Embryonic facial prominence (tissue), 1 donor: ENCODE results near the gene FAM181A.

Experiments used
- DNase-seq: peaks from one replicate; pipeline ENCODE4 v3.0.0-alpha.2; 2016; ENCODE audit errors: extremely low spot score

Gene FAM181A

GRCh38 chr14:93926873-93927799 lies at the start of gene FAM181A:
Gene FAM181A, plus strand, starts transcription at chr14:93927344. Its CDS starts 942 bp downstream, at chr14:93928286.
- DNase-seq, result no peak

DNA sequence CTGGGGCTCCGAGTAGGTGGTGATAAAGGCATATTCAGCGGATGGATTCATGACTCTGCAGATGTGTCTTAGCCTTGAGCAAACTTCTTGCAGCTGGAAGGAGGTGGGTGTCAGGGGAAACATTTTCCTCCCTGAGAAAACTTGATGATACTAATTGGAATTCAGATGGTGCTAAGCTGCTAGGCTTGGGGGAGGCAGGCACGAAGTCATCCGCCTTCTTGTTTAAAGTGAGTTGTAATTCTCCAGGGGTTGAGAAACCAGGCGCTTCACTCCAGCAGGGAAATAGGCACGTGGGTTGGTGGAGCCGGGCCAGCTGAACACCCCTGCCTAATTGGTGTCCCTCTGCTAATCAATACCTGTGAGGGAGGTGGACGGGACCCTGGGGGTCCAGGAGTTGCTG lies 48.9 kb upstream of the FAM181A start:
- no peak for DNase-seq

DNA sequence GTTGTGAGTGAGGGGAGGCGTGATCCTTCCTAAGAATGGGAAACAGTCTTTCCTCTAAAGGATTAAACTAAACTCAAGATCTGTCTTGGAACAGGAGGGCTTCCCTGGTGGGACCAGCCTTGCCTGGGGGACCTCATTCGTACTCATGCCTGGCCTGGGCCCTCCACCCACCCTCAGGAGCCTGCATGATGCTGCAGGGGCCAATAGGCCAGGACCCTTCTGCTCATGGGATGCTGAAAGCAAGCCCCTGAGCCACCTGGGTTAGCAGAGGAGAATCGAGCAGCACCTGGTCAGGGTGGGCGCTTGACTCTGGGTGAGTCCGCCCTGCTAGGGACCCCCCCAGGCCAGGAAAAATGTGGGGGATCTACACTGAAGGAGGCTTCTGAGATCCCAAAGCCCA lies 48.3 kb upstream of the FAM181A start:
- no peak for DNase-seq

DNA sequence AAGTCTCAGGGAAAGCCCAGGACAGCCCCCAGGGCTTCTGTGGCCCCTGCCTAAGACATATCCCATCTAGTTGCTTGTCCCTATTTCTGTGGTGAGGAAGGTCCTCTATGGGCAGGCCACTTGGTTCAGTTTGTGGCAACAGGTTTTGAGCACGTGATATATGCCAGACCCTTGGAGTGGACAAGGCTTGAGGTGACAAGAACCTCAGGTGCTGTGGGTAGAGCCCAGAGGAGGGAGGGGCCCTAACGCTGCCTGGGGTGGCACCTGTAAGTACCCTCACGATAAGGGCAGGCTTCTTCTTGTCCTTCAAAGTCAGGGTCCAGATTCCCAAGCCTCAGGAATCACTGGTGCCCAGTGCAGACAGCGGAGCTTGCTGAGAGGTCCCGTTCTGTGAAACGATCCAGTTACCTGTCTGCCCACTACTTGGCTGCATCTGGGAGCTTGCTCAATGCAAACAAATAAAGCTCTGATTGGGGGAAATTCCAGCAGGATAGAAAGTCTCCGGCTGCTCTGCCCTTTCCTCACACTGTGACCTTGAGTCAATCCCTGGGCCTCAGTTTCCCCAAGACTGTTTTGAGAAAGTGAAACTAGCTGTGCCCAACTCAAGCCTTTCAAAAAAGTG lies 47.7 kb upstream of the FAM181A start:
- no peak for DNase-seq

GRCh38 chr14:93880021-93880820 lies 46.9 kb upstream of the FAM181A start:
- peak; percentile 37 for DNase-seq

- no peak for DNase-seq
Measured at GRCh38 chr14:93884950-93885349, 42.2 kb upstream of the FAM181A start.

- no peak for DNase-seq
Measured at GRCh38 chr14:93888995-93889394, 38.1 kb upstream of the FAM181A start.

- DNase-seq, result no peak
Measured at GRCh38 chr14:93889739-93890483, 37.2 kb upstream of the FAM181A start.

DNA sequence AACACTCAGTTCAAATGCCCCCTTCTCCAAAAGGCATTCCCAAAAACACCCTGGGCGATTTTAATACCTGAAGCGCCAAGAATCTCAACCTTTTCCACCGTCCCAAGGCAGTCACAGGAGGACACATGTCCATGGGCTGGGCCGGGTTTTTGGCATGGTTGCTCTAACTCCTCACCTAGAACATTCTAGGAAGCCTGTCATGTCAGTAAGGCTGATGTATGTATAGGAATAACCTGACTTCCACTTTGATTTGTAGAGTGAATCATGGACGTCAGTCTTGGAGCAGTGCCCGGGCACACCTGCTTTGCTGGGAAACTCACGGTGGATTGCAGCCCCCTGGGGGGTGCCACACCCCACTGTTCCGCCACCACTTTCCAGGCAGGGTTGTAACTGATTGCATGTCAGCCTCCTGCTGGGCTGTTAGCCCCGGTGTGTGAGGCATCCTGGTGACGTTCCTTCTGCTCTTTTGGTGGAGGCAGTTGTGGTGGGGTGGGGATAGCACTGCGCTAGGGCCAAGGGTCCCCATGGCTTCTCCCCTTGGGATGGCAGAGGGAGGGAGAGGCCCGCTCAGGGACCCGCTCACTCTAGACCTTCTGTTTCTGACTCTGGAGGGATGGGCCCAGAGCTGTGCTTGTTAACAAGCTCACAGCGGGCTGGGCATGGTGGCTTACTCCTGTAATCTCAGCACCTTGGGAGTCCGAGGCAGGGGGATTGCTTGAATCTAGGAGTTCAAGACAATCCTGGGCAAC lies 35.2 kb upstream of the FAM181A start:
- DNase-seq, result no peak

DNA sequence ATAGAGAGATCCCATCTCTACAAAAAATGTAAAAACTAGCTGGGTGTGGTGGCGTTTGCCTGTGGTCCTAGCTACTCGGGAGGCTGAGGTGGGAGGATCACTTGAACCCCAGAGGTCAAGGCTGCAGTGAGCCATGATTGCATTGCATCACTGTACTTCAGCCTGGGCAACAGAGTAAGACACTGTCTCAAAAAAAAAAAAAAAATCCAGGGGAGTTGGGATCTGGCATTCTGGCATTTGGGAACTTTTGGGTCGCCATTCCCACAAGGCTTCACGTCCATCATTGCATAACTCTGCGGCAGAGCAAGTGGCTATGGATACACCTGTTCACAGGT lies 34.7 kb upstream of the FAM181A start:
- DNase-seq, result no peak

DNA sequence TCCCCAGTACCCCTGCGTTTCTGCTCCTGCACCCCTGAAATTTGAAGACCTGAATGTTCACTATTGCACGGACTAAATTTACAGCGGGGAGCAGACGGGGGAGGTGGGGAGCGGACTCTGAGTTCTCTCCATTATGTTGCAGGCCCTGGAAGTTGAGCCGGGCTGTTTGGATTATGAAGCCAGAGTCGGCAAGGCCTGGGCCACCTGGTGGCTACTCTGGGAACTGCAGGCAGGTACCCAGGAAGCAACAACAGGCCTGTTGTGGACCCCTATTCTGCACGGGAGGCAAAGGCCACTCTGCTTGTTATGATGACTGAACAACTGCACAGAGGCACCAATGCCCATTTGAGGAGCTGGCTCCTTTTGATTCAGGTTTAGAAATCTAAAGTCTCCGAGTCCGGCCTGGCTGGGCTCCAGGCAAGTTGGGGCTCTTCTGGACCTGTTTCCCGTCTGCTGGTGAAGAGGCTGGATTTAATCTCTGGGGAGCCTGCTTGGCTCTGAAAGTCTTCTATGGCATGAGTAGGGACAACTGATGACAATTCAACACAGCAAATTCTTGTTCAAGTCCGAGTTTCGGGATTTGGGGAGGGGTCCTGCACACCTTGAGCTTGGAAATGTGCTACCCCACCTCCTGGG lies 34.1 kb upstream of the FAM181A start:
- peak; percentile 10 for DNase-seq

DNA sequence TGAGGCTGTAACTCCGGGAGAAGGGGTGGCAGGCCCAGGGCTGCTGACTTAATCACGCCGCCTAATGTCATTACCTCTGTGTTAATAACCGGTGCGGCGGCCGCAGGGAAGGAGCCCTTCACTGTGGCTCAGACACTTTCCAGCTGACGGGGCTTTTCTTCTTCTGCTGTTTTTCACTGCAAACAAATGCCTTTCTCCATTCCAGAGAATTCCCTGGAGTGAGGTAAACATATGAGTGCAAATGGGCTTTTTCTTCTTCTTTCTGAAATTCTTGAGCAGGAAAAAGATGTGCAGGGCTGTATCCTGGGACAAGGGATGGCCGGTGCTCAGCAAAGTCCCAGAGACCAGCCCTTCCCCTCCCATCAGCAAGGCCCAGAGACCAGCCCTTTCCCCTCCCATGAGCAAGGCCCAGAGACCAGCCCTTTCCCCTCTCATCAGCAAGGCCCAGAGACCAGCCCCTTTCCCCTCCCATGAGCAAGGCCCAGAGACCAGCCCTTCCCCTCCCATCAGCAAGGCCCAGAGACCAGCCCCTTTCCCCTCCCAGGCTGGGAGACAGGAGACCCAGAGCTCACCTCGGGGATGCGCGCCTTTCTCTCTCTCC lies 33.4 kb upstream of the FAM181A start:
- no peak for DNase-seq

DNA sequence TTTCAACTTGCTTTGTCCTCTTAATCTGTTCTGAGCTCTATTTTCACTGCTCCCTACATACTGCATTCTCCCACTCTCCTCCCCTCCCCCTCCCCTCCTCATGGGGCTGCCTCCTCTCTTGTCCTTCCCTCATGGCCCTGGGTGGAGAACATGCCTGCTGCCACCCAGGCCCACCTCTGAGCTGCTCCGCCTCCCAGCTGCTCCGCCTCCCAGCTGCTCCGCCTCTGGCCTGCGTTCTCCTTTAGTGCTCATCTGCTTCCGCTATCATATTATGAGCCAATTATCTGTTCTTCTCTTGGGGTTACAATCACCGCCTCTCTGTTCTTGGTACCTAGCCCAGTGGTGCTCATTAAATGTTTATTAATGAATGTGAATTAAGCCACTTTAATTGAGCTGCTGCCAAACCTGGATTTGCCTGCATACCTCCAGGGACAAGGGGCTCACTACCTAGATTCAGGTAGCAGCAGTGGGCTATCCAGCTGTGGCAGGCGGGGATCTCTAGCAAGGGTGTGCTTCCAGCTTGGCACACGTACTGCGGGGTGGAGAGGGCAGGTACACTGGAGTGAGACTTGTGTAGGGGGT lies 32.0 kb upstream of the FAM181A start:
- DNase-seq, result no peak

GRCh38 chr14:93897476-93897845 lies 29.7 kb upstream of the FAM181A start:
- no peak for DNase-seq

DNA sequence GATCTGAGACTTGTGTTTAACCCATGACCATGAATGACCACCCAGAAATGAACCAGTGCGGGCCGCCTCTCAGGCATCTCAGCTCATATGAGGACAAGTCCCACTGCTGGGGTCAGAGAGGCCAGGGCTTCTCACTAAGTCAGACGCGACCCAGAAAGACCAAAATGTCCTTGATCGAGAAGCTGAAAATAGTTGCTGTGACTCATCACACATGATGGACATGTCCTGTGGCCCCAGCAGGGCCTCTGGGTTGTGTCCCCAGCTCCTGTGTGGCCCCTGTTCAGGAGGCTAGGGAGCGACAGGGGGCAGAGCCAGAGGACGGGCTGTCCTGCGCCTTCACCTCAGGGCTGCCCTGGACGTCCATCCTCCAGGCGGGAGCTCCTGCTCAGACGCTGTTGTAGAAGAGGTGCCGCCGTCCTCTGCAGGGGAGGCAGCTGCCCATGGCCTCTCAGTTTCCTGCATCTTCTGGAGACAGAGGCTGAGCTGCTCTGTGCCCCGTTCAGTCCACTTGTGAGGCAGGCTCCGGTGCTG lies 29.0 kb upstream of the FAM181A start:
- no peak for DNase-seq

DNA sequence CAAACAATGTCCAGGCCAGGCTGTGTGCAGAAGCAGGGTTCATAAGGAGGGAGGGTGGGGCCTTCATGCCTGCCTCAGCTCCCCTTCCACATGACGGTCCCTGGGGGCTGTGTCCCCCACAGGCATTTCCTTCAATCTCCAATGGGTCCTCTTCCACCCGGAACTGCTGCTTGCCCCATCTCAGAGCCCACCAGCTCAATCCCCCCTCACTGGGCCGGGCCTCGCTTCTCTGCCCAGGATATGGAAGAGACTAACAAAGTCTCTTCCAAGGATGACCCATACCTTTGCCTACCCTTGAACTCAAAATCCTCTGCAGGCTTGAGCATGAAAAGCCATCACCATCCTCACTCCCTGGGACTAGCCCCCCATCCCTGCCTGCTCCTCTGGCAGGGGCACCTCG lies 28.4 kb upstream of the FAM181A start:
- DNase-seq, result no peak

DNA sequence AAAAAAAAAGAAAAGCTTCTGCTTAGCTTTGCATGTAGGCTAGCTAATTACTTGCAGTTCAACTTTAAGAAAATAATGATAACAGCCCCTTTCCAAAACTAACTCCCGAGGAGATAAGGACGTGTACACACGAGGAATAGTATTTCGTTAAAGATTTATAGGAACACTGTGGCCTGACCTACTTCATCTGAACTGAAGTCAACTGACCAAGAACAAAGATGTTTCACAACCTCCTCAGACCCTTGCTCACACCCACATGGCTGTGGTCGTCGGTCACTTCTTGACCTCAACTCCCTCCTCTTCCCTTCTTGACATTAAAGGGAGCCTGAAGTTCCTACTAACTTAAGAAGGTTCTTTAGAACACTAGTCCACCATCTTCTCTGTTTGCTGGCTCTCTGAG lies 25.3 kb upstream of the FAM181A start:
- no peak for DNase-seq

DNA sequence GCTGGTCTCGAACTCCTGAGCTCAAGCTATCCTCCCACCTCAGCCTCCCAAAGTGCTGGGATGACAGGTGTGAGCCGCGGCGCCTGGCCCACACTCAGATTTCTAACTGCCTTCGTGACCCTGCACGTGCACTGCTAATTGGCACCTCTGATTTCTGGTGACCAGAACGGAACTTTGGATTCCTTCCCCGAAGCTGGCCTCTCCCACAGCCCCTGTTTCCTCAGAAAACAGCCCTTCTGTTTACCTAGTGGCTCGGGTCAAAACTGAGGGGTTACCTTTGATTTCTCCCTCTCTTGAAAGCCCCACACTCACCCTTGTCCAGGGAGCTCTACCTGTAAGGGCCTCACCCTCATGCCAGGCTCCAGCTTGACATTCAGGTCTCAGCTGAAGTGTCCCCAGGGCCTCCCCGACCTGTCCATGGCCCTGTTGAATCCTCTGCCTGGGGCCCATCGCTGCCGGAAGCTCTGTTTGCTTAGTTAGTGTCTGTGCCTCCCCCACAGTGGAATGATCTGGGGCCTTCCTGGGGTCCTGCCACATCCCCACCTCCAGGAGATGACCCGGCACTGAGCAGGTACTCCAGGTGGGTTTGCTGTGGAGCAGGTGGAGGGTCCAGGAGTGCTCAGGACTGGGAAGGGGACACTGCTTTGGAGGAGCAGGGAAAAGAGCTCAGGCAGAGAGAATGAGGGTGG lies 24.4 kb upstream of the FAM181A start:
- DNase-seq, result no peak
